Adrenal gland (tissue), 5 donors: ENCODE results near the gene MTX2.

Experiments
- CTCF ChIP-seq, 6 experiments: fragments of 450-650 bp in 4 of 6; fragments of 200-600 bp in 2 of 6; sonication (generic) in 1 of 6; IDR thresholded peaks; 1 replicate in 5 of 6; 2 replicates in 1 of 6; pipeline versions ENCODE4 v1.5.1 to v1.8.0; 2016 to 2021; ENCODE audit warnings: antibody characterized with exemption in 6 of 6, mild to moderate bottlenecking in 2 of 6, moderate library complexity in 1 of 6
- POLR2A ChIP-seq, 2 donors: fragments of 450-650 bp; IDR thresholded peaks; one replicate each; pipeline ENCODE4 v1.6.1; 2017; ENCODE audit warnings: antibody characterized with exemption in 2 of 2, mild to moderate bottlenecking in 2 of 2, moderate library complexity in 1 of 2
- donor health status: DM: no; HTN: no; CAD: no.

GRCh38 chr2:176240301-176240700 is 28.9 kb upstream of the MTX2 start:
- no peak for TF ChIP-seq CTCF (IDR thresholded peaks at IDR 0.05)
- TF ChIP-seq POLR2A (IDR thresholded peaks at IDR 0.05), result no peak
